ENCODE data around the gene GPX8. TPM values are rescaled to one million over a fixed set of nuclear protein-coding genes. Genes with fewer than 3 reads are reported as not detected.

The GPX8 gene
- total and polyA plus RNA-seq, 9 of the 15 experiments (the other 6 are each of a cell fraction or from before 2014, with no cell fraction given), result 0.62 to 1.8 (median 1.2) TPM

DNA sequence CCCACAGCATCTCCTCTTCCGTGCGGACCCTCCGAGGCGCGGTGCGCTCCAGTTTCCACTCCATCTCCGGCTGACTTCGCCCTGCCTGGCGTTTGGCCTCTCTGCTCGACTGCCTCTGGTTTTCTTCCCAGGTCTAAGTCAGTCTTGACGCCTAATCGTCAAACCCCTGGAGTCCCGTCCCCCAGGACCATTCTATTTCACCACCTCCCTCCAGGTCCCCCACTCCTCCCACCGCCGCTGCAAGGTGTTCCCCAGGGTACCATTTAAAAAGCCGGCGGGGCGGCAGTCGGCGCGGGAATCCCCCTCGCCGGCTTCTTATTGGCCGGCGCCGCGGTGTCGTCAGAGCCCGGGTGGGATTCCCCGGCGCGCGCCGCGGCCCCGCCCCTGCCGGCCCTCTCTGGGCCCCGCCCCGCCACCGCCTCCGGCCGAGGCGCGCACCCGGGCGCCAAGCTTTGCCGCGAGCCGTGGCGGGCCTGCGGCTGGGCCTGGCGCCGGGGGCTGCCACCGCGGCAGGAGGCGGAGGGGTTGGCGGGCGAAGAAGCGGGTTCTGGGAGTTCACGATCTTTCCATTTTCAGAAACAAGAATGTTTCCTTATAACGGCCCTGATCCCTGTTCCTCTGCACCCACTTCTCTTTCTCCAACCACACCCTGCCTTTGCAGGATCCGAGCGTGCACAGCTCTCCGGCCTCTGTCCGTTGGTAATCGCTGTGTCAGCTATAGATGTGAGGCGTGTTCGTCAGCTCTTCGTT lies 13.1 kb downstream of the GPX8 start, which contains the start of gene CDC20B (continued):
- TF ChIP-seq POLR2AphosphoS2 (IDR thresholded peaks at IDR 0.05; ENCODE audit: low read length) (no peak), CREB1 (IDR thresholded peaks at IDR 0.05) (no peak), CREB1 (CRISPR knock-in tag; IDR thresholded peaks at IDR 0.05) (no peak), FOXM1 (IDR thresholded peaks at IDR 0.05; ENCODE audit: low read depth) (no peak), FOXM1 (CRISPR knock-in tag; IDR thresholded peaks at IDR 0.05; ENCODE audit: low read depth) (no peak), MAFF (IDR thresholded peaks at IDR 0.05; ENCODE audit: low read length) (peak; percentile 72; the same call in 1 of the 2 replicates), CBX2 (IDR thresholded peaks at IDR 0.05; ENCODE audit: insufficient read depth, low read length, poor library complexity, severe bottlenecking) (no peak), HOMEZ (CRISPR knock-in tag; IDR thresholded peaks at IDR 0.05) (no peak), PCBP2 (IDR thresholded peaks at IDR 0.05; ENCODE audit: low read depth, low read length, poor library complexity, severe bottlenecking) (no peak), KAT2B (IDR thresholded peaks at IDR 0.05; ENCODE audit: low read depth, low read length) (no peak), GMEB1 (CRISPR knock-in tag; IDR thresholded peaks at IDR 0.05) (no peak), ELF2 (CRISPR knock-in tag; IDR thresholded peaks at IDR 0.05) (no peak), SMARCB1 (IDR thresholded peaks at IDR 0.05; ENCODE audit: insufficient read length, low read depth) (no peak), DMBX1 (CRISPR knock-in tag; IDR thresholded peaks at IDR 0.05; ENCODE audit: borderline replicate concordance) (no peak), PTRF (tag; IDR thresholded peaks at IDR 0.05) (no peak), SMAD1 (IDR thresholded peaks at IDR 0.05; ENCODE audit: low read depth, low read length, partially characterized antibody) (no peak), TOE1 (IDR thresholded peaks at IDR 0.05; ENCODE audit: borderline replicate concordance) (no peak), TOE1 (CRISPR knock-in tag; IDR thresholded peaks at IDR 0.05; ENCODE audit: borderline replicate concordance, low read depth) (no peak), TAF15 (IDR thresholded peaks at IDR 0.05; ENCODE audit: low read depth, low read length) (no peak), SRSF7 (optimal IDR thresholded peaks at IDR 0.05; ENCODE audit: low read depth, low read length) (no peak)
- TF ChIP-seq, protein P1, sequence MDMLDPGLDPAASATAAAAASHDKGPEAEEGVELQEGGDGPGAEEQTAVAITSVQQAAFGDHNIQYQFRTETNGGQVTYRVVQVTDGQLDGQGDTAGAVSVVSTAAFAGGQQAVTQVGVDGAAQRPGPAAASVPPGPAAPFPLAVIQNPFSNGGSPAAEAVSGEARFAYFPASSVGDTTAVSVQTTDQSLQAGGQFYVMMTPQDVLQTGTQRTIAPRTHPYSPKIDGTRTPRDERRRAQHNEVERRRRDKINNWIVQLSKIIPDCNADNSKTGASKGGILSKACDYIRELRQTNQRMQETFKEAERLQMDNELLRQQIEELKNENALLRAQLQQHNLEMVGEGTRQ (CRISPR knock-in tag; IDR thresholded peaks at IDR 0.05), result no peak
- TF ChIP-seq, protein P2, sequence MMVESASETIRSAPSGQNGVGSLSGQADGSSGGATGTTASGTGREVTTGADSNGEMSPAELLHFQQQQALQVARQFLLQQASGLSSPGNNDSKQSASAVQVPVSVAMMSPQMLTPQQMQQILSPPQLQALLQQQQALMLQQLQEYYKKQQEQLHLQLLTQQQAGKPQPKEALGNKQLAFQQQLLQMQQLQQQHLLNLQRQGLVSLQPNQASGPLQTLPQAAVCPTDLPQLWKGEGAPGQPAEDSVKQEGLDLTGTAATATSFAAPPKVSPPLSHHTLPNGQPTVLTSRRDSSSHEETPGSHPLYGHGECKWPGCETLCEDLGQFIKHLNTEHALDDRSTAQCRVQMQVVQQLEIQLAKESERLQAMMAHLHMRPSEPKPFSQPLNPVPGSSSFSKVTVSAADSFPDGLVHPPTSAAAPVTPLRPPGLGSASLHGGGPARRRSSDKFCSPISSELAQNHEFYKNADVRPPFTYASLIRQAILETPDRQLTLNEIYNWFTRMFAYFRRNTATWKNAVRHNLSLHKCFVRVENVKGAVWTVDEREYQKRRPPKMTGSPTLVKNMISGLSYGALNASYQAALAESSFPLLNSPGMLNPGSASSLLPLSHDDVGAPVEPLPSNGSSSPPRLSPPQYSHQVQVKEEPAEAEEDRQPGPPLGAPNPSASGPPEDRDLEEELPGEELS (CRISPR knock-in tag; IDR thresholded peaks at IDR 0.05; ENCODE audit: borderline replicate concordance), result no peak
